ENCODE results near the gene FBXO48. TPM values are rescaled to one million over a fixed set of nuclear protein-coding genes. Genes with fewer than 3 reads are reported as not detected.

FBXO48 gene
- total and polyA plus RNA-seq, 2 donors (not counting 1 experiment from before 2014, with no cell fraction given), result 0.33 to 0.65 TPM

DNA sequence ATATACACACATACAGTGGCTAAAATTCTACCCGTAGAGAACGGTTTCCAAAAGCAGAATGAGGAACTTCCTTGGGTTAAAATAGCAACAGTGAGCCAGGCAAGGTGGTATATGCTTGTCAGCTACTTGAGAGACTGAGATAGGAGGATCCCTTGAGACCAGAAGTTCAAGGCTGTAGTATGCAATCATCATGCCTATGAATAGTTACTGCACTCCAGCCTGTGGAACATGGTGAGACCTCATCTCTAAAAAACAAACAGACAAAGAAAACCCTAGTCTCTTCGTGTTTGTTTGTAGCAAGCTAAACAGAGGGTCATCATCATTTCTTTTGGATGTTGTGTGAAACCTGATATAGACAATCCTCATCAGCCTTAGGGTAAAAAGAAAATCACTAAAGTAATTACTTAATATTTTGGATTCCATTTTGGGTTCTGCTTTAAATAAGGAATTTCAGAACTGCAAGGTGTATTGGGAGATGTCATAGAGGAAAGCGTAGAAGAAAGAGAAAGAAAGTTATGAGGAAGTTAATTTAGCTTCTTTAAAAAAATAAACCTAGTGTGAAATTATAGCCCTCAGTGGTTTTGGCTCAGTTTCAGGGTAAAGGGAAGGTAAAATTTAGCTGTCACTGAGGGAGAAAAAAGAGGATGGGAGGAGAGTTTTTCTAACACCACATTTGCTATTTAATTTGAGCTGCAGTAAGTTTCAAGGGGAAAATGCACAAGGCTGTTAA, 55.5 kb downstream of the FBXO48 start:
- no peaks in the 10 kb centered on the region for H3K79me2 ChIP-seq (ENCODE audit: control insufficient read depth, insufficient read depth, low read length)
- no peak for DNase-seq (ENCODE audit: low read depth in 2 of 2)
- no peak overlapping the region for H3K9ac ChIP-seq (ENCODE audit: insufficient read depth, low read length)

More for the DNA sequence above, 55.5 kb downstream of the FBXO48 start:
- Histone ChIP-seq H3K36me3 (ENCODE audit: control insufficient read depth, insufficient read depth, low read length) (no peaks in the 10 kb centered on the region), H3K9me3 (ENCODE audit: control insufficient read depth, insufficient read depth, low read depth, low read length) (no peaks in the 10 kb centered on the region), H3K27me3 (ENCODE audit: control insufficient read depth, insufficient read depth, low read length) (no peaks in the 10 kb centered on the region), H3K27ac (ENCODE audit: insufficient read depth, low read length) (no peak overlapping the region), H3K4me2 (ENCODE audit: extremely low read depth, insufficient read depth, low read length) (no peak overlapping the region), H3K4me1 (ENCODE audit: control insufficient read depth, extremely low read depth, insufficient read depth, low read length) (no peaks in the 10 kb centered on the region), H4K20me1 (ENCODE audit: control insufficient read depth, extremely low read depth, insufficient read depth, low read length) (no peaks in the 10 kb centered on the region), H2AFZ (ENCODE audit: low read length) (no peak overlapping the region), H3K4me3 (replicated peaks in 1 of 4; ENCODE audit: control extremely low read depth in 1 of 4, insufficient read depth in 1 of 4, low read depth in 3 of 4, low read length in 4 of 4) (no peak overlapping the region)
- TF ChIP-seq, protein P1, sequence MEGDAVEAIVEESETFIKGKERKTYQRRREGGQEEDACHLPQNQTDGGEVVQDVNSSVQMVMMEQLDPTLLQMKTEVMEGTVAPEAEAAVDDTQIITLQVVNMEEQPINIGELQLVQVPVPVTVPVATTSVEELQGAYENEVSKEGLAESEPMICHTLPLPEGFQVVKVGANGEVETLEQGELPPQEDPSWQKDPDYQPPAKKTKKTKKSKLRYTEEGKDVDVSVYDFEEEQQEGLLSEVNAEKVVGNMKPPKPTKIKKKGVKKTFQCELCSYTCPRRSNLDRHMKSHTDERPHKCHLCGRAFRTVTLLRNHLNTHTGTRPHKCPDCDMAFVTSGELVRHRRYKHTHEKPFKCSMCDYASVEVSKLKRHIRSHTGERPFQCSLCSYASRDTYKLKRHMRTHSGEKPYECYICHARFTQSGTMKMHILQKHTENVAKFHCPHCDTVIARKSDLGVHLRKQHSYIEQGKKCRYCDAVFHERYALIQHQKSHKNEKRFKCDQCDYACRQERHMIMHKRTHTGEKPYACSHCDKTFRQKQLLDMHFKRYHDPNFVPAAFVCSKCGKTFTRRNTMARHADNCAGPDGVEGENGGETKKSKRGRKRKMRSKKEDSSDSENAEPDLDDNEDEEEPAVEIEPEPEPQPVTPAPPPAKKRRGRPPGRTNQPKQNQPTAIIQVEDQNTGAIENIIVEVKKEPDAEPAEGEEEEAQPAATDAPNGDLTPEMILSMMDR (conservative IDR thresholded peaks at IDR 0.05 in 1 of 2, IDR thresholded peaks at IDR 0.05 in 1 of 2; ENCODE audit: low read depth in 1 of 2, low read length in 2 of 2), result no peak
- no peak for TF ChIP-seq EZH2 (IDR thresholded peaks at IDR 0.05; ENCODE audit: low read length, missing control alignments)

Other genes starting within 250 kb of the FBXO48 start
- 18.0 and 22.8 TPM in 2 replicates for gene PPP3R1, start 214.8 kb downstream of the FBXO48 start, total RNA-seq
- 46.1 and 51.3 TPM in 2 replicates for gene PPP3R1, start 214.8 kb downstream of the FBXO48 start, polyA plus RNA-seq
- 34.7 and 39.8 TPM in 2 replicates for gene CNRIP1, start 147.3 kb downstream of the FBXO48 start, total RNA-seq
- gene CNRIP1, start 147.3 kb downstream of the FBXO48 start, polyA plus RNA-seq, result 47.7 and 58.7 TPM in 2 replicates
- not detected in 2 replicates for gene PLEK, start 102.0 kb downstream of the FBXO48 start, total RNA-seq
- gene PLEK, start 102.0 kb downstream of the FBXO48 start, polyA plus RNA-seq, result 0.02 TPM in 1 of 2 replicates, not detected in the other
- 9.4 and 10.8 TPM in 2 replicates for gene APLF, start 291 bp upstream of the FBXO48 start, total RNA-seq
- 1.4 and 1.6 TPM in 2 replicates for gene APLF, start 291 bp upstream of the FBXO48 start, polyA plus RNA-seq
- not detected in 2 replicates for gene PROKR1, start 176.3 kb upstream of the FBXO48 start, total RNA-seq
- gene PROKR1, start 176.3 kb upstream of the FBXO48 start, polyA plus RNA-seq, result not detected in 2 replicates

Data from fibroblast of lung (primary cell).